Tibial nerve (tissue), 4 donors: Measurements from ENCODE around the gene CD79A. TPM values are rescaled to one million over a fixed set of nuclear protein-coding genes. Genes with fewer than 3 reads are reported as not detected.

Source experiments
- DNase-seq, 2 donors: peaks; one replicate each; pipeline ENCODE4 v3.0.0-alpha.2; 2019; ENCODE audit warnings: low spot score in 2 of 2
- H3K27ac ChIP-seq, 4 donors: fragments of 200-600 bp; sonication (generic) in 3 of 4; one replicate each; pipeline ENCODE4 v1.5.1; 2017 to 2019; ENCODE audit warnings: mild to moderate bottlenecking in 1 of 4
- H3K27me3 ChIP-seq, 2 donors: fragments of 200-600 bp; sonication (generic) in 1 of 2; one replicate each; pipeline versions ENCODE4 v1.5.1 to v1.6.0; 2017 to 2019
- H3K36me3 ChIP-seq, 3 donors: fragments of 200-600 bp; sonication (generic); one replicate each; pipeline ENCODE4 v1.5.1; 2018 to 2019
- H3K4me1 ChIP-seq, 4 donors: fragments of 200-600 bp; sonication (generic) in 3 of 4; one replicate each; pipeline ENCODE4 v1.5.1; 2017 to 2019
- H3K4me3 ChIP-seq, 4 donors: fragments of 200-600 bp; sonication (generic) in 3 of 4; one replicate each; pipeline ENCODE4 v1.5.1; 2017 to 2019; ENCODE audit warnings: mild to moderate bottlenecking in 1 of 4, moderate library complexity in 1 of 4
- H3K9me3 ChIP-seq, 4 donors: fragments of 200-600 bp; sonication (generic) in 3 of 4; one replicate each; pipeline ENCODE4 v1.5.1; 2017 to 2019
- CTCF ChIP-seq, 5 experiments: fragments of 200-600 bp in 3 of 5; fragments of 450-650 bp in 2 of 5; sonication (generic) in 3 of 5; IDR thresholded peaks; one replicate each; pipeline ENCODE4 v1.5.1; 2016 to 2019; ENCODE audit warnings: antibody characterized with exemption in 5 of 5, mild to moderate bottlenecking in 3 of 5, moderate library complexity in 2 of 5
- EP300 ChIP-seq, 2 donors: sonication (generic); formaldehyde crosslinking; IDR thresholded peaks; one replicate each; pipeline ENCODE4 v1.6.1; 2017; ENCODE audit warnings: antibody characterized with exemption in 2 of 2, mild to moderate bottlenecking in 1 of 2
- POLR2A ChIP-seq, 2 donors: fragments of 450-650 bp; IDR thresholded peaks; one replicate each; pipeline ENCODE4 v1.6.1; 2017; ENCODE audit warnings: antibody characterized with exemption in 2 of 2, mild to moderate bottlenecking in 2 of 2, moderate library complexity in 2 of 2
- WGBS, 2 donors: methylation state at CpG; one replicate each; pipeline ENCODE4 v1.1.5; 2018; 5-methylcytosine and 5-hydroxymethylcytosine counted together
- total RNA-seq, 4 donors: library from RNA; depleted of rRNA; stranded (reverse); fragments of >200 nt; gene quantifications; one replicate each; pipeline ENCODE4 v1.1.0, GENCODE V29; 2016

Gene CD79A
- total RNA-seq, 4 donors from 2014 or later = not detected

GRCh38 chr19:41927497-41928192 lies 50.6 kb downstream of the CD79A start:
- peak overlapping the region; percentile 5 to 39 (median 20) for H3K4me3 ChIP-seq
- DNase-seq = no peak
- H3K27ac ChIP-seq = peak overlapping the region in 1 of 4 donors; percentile 41
- no peak for TF ChIP-seq EP300 (IDR thresholded peaks at IDR 0.05)
- no peak for TF ChIP-seq POLR2A (IDR thresholded peaks at IDR 0.05)
- TF ChIP-seq CTCF (IDR thresholded peaks at IDR 0.05) = no peak
- no peaks in the 10 kb centered on the region for H3K9me3 ChIP-seq
- WGBS, 2 donors = 7 to 8% methylated on average over 26 to 32 of the region's 43 CpGs
- H3K27me3 ChIP-seq = peaks cover 8 to 97% of the 10 kb centered on the region in 2 donors
- H3K4me1 ChIP-seq = peaks cover 0 to 25% (median 9%) of the 10 kb centered on the region in 4 donors
- H3K36me3 ChIP-seq = peaks cover 0 to 4% (median 0%) of the 10 kb centered on the region in 3 donors

GRCh38 chr19:41928221-41928683 lies 51.2 kb downstream of the CD79A start, which contains the start of gene ERFL:
Gene ERFL, minus strand, starts transcription at chr19:41928449. Its CDS starts 15,530 bp downstream, at chr19:41912919.
- 1% methylated on average over 49 of the region's 49 CpGs for WGBS, 2 donors
- Histone ChIP-seq H3K9me3 (no peaks in the 10 kb centered on the region), H3K4me1 (peaks cover 0 to 31% (median 9%) of the 10 kb centered on the region in 4 donors), H3K4me3 (peak within 1 kb of the TSS; percentile 5 to 39 (median 20)), H3K27ac (peak within 1 kb of the TSS in 1 of 4 donors; percentile 41), H3K36me3 (peaks cover 0 to 4% (median 0%) of the 10 kb centered on the region in 3 donors), H3K27me3 (peaks cover 8 to 97% of the 10 kb centered on the region in 2 donors)
- TF ChIP-seq EP300 (IDR thresholded peaks at IDR 0.05) (no peak), CTCF (IDR thresholded peaks at IDR 0.05) (no peak), POLR2A (IDR thresholded peaks at IDR 0.05) (no peak)
- no peak for DNase-seq

- Histone ChIP-seq H3K27me3 (peaks cover 8 to 99% of the 10 kb centered on the region in 2 donors), H3K36me3 (peaks cover 0 to 4% (median 0%) of the 10 kb centered on the region in 3 donors), H3K4me1 (peaks cover 0 to 31% (median 9%) of the 10 kb centered on the region in 4 donors), H3K4me3 (peak overlapping the region in 2 of 4 donors; percentile 34 to 39), H3K9me3 (no peaks in the 10 kb centered on the region), H3K27ac (peak overlapping the region in 1 of 4 donors; percentile 41)
- WGBS, 2 donors = 5% methylated on average over 23 to 26 of the region's 29 CpGs
- DNase-seq = no peak
- TF ChIP-seq POLR2A (IDR thresholded peaks at IDR 0.05) (no peak), EP300 (IDR thresholded peaks at IDR 0.05) (no peak), CTCF (IDR thresholded peaks at IDR 0.05) (no peak)
These were observed 51.9 kb downstream of the CD79A start for GRCh38 chr19:41928754-41929535.

GRCh38 chr19:41929536-41930071 lies 52.5 kb downstream of the CD79A start:
- Histone ChIP-seq H3K9me3 (no peaks in the 10 kb centered on the region), H3K27me3 (peaks cover 8 to 99% of the 10 kb centered on the region in 2 donors), H3K4me3 (no peak overlapping the region), H3K4me1 (peaks cover 0 to 31% (median 9%) of the 10 kb centered on the region in 4 donors), H3K27ac (no peak overlapping the region), H3K36me3 (peaks cover 0 to 4% (median 0%) of the 10 kb centered on the region in 3 donors)
- TF ChIP-seq POLR2A (IDR thresholded peaks at IDR 0.05) (no peak), CTCF (IDR thresholded peaks at IDR 0.05) (no peak), EP300 (IDR thresholded peaks at IDR 0.05) (no peak)
- 13 to 28% methylated on average over 11 to 14 of the region's 14 CpGs for WGBS, 2 donors
- DNase-seq = no peak
